HepG2 (cell line): Measurements from ENCODE around the gene KCNG4.

Source experiments
- CTCF ChIP-seq: sonication (generic); formaldehyde crosslinking; IDR thresholded peaks from 2 replicates; pipeline ENCODE4 v1.5.0; 2020; ENCODE audit warnings: mild to moderate bottlenecking, missing genetic modification reagents, moderate library complexity
- RAD51 ChIP-seq: fragments of 450-650 bp; IDR thresholded peaks from 2 replicates; pipeline ENCODE4 v1.6.1; 2016; ENCODE audit warnings: borderline replicate concordance
- SP140L ChIP-seq: sonication (generic); formaldehyde crosslinking; IDR thresholded peaks from 2 replicates; pipeline ENCODE4 v1.4.0; 2020; ENCODE audit warnings: missing genetic modification reagents, borderline replicate concordance
- USF2 ChIP-seq, 2 experiments: sonication (generic) in 1 of 2; formaldehyde crosslinking in 1 of 2; IDR thresholded peaks; 2 replicates each; pipeline versions ENCODE4 v1.5.1 to v1.6.1; 2011 to 2020; ENCODE audit warnings: borderline replicate concordance in 1 of 2, low read depth in 1 of 2, low read length in 1 of 2, mild to moderate bottlenecking in 1 of 2, missing genetic modification reagents in 1 of 2, moderate library complexity in 1 of 2

- TF ChIP-seq CTCF (CRISPR knock-in tag) (peak; percentile 43; the same call in 1 of the 2 replicates), USF2 (IDR thresholded peaks at IDR 0.05; ENCODE audit: low read depth, low read length) (peak; percentile 97), USF2 (CRISPR knock-in tag; IDR thresholded peaks at IDR 0.05; ENCODE audit: borderline replicate concordance) (peak; percentile 98; the same call in 1 of the 2 replicates), SP140L (CRISPR knock-in tag) (no peak), RAD51 (peak; percentile 92)
Observed at GRCh38 chr16:84266451-84266850, 26.6 kb upstream of the KCNG4 start.
